ENCODE data around the gene TYMP. TPM values are rescaled to one million over a fixed set of nuclear protein-coding genes. Genes with fewer than 3 reads are reported as not detected.

The TYMP gene
- polyA plus RNA-seq, 1 of the 3 experiments (the other 2 are of a cell fraction), result 1.7 TPM

DNA sequence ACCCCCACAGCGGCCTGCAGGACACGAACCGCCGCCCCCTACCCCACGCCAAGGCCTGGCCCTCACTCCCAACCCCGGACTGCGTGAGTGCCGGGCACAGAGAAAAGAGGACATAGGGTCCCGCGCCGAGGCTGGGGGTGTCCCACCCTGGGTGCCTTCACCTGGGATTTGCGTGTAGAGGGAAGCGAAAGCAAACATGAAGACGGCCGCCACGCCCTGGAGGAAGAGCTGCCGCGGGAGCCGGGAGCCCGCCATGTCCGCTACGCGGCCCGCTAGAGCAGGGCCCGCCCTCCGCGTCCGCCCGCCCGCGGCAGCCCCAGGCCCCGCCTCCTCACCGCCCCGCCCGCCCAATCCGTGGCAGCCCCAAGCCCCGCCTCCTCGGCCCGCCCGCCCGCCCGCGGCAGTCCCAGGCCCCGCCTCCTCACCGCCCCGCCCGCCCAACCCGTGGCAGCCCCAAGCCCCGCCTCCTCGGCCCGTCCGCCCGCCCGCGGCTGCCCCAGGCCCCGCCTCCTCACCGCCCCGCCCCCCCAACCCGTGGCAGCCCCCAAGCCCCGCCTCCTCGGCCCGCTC is 22.3 kb downstream of the TYMP start, which contains the start of gene LMF2:
Gene LMF2, minus strand, starts transcription at position 282 of the 570 bp plus-strand sequence. Its CDS starts 27 bp downstream, at position 255.
- peaks cover 6% of the 10 kb centered on the region for H3F3A ChIP-seq (replicated peaks; ENCODE audit: insufficient read depth)
- ChIA-PET POLR2A (interaction anchor here (0.7 to 2.0 kb wide), 4 partner anchors 11 to 94 kb away, joined by 4 to 11 read pairs (median 4); partner anchors contain the start of gene SCO2), CTCF (interaction anchor here (0.8 to 3.1 kb wide), 4 partner anchors 10 to 55 kb away, joined by 3 to 14 read pairs (median 9); partner anchors contain the start of genes SCO2 and SYCE3)
- H3K4me1 ChIP-seq (ENCODE audit: control insufficient read depth in 1 of 2, insufficient read depth in 2 of 2, low read depth in 1 of 2, low read length in 1 of 2), result peaks cover 7 to 14% of the 10 kb centered on the region in 2 experiments; a peak in 3 of 4 replicates
- peaks cover 0 to 14% of the 10 kb centered on the region in 2 experiments for H3K36me3 ChIP-seq (replicated peaks in 1 of 2; ENCODE audit: control insufficient read depth in 1 of 2, insufficient read depth in 2 of 2, low read length in 1 of 2)
- H3K27ac ChIP-seq (ENCODE audit: low read depth in 2 of 2, low read length in 1 of 2), result peak within 1 kb of the TSS; percentile 75 to 83
- peaks cover 67% of the 10 kb centered on the region for H3K79me2 ChIP-seq (ENCODE audit: insufficient read depth)
- H4K20me1 ChIP-seq (ENCODE audit: insufficient read depth), result 0 out of 2 replicates have a peak, but pooled peaks cover under 1% of the 10 kb centered on the region
- 1% methylated on average over 11 of the region's 62 CpGs for WGBS (ENCODE audit: low lambda C conversion rate)
- peak within 1 kb of the TSS; percentile 96 for H3K4me2 ChIP-seq
- peak; percentile 98 for DNase-seq
- H3K9me2 ChIP-seq, result no peaks in the 10 kb centered on the region
- TF ChIP-seq JUND (IDR thresholded peaks at IDR 0.05), result no peak
- TF ChIP-seq TAF1 (IDR thresholded peaks at IDR 0.05; ENCODE audit: borderline replicate concordance, low read depth, low read length), result peak; percentile 46; the same call in 1 of the 2 replicates
- peak; percentile 62; the same call in 1 of the 2 replicates for TF ChIP-seq YY1 (IDR thresholded peaks at IDR 0.05; ENCODE audit: low read depth)
- no peak for TF ChIP-seq FOXM1 (IDR thresholded peaks at IDR 0.05; ENCODE audit: low read depth)
- TF ChIP-seq TEAD4 (IDR thresholded peaks at IDR 0.05; ENCODE audit: borderline replicate concordance, insufficient read depth), result no peak
- TF ChIP-seq MXI1 (IDR thresholded peaks at IDR 0.05; ENCODE audit: low read depth, low read length), result peak; percentile 33; the same call in 1 of the 2 replicates
- TF ChIP-seq POLR2AphosphoS5 (IDR thresholded peaks at IDR 0.05; ENCODE audit: low read depth, low read length), result peak; percentile 64
- TF ChIP-seq, protein P1, sequence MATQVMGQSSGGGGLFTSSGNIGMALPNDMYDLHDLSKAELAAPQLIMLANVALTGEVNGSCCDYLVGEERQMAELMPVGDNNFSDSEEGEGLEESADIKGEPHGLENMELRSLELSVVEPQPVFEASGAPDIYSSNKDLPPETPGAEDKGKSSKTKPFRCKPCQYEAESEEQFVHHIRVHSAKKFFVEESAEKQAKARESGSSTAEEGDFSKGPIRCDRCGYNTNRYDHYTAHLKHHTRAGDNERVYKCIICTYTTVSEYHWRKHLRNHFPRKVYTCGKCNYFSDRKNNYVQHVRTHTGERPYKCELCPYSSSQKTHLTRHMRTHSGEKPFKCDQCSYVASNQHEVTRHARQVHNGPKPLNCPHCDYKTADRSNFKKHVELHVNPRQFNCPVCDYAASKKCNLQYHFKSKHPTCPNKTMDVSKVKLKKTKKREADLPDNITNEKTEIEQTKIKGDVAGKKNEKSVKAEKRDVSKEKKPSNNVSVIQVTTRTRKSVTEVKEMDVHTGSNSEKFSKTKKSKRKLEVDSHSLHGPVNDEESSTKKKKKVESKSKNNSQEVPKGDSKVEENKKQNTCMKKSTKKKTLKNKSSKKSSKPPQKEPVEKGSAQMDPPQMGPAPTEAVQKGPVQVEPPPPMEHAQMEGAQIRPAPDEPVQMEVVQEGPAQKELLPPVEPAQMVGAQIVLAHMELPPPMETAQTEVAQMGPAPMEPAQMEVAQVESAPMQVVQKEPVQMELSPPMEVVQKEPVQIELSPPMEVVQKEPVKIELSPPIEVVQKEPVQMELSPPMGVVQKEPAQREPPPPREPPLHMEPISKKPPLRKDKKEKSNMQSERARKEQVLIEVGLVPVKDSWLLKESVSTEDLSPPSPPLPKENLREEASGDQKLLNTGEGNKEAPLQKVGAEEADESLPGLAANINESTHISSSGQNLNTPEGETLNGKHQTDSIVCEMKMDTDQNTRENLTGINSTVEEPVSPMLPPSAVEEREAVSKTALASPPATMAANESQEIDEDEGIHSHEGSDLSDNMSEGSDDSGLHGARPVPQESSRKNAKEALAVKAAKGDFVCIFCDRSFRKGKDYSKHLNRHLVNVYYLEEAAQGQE (IDR thresholded peaks at IDR 0.05; ENCODE audit: low read depth, low read length), result no peak
- H3K9me3 ChIP-seq, result no peaks in the 10 kb centered on the region
- H2AFZ ChIP-seq (ENCODE audit: low read depth), result peak within 1 kb of the TSS; percentile 79
- H3K27me3 ChIP-seq (ENCODE audit: insufficient read depth), result no peaks in the 10 kb centered on the region
- peak within 1 kb of the TSS; percentile 81 to 85 for H3K4me3 ChIP-seq (ENCODE audit: low read depth in 2 of 2, low read length in 1 of 2)
- peak within 1 kb of the TSS; percentile 96 for H3K9ac ChIP-seq

DNA sequence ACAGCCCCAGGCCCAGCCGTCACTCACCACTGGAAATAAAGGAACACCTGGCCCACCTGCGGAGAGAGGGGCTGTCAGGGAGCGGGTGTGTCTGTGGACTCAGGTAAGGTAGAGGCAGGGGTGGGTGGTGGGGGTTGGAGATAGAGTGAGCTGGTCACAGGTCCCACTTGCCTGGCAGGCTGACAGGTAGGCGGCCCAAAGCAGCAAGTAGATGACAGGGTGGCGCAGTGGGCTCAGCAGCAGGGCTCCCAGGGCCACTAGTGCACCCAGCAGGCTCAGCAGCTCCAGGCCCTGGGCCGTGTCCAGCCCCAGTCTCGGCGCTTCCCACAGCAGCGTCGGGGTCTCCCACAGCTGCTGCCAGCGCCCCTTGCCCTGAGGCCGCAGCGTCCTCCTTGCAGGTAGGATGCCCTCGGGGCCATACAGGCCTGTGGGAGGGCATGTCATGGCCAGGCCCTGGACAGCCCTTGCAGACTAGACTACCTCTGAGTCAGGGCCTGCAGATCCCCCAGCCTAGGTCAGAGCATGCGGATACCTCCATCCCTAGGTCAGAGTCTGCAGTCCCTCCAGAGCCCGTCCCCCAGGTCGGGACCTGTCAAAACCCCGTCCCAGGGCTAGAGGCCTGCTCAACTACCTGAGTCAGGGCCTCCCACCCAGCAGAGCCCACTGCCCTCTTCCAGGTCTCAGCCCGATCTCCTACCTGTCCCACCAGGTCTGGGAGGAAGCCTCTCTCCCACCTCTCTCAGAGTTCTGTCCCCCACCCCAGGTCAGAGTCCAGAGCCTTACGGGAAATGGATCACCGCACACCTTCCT is 23.0 kb downstream of the TYMP start:
- Histone ChIP-seq H3K36me3 (replicated peaks in 1 of 2; ENCODE audit: control insufficient read depth in 1 of 2, insufficient read depth in 2 of 2, low read length in 1 of 2) (peaks cover 0 to 18% of the 10 kb centered on the region in 2 experiments), H3K79me2 (ENCODE audit: insufficient read depth) (peaks cover 60% of the 10 kb centered on the region), H2AFZ (ENCODE audit: low read depth) (peak overlapping the region; percentile 79; the same call in 1 of the 2 replicates), H3K9me3 (no peaks in the 10 kb centered on the region), H3K4me1 (ENCODE audit: control insufficient read depth in 1 of 2, insufficient read depth in 2 of 2, low read depth in 1 of 2, low read length in 1 of 2) (peaks cover 7 to 14% of the 10 kb centered on the region in 2 experiments; a peak in 3 of 4 replicates), H3K27ac (ENCODE audit: low read depth in 2 of 2, low read length in 1 of 2) (peak overlapping the region; percentile 75 to 78; a peak in 3 of 4 replicates), H4K20me1 (ENCODE audit: insufficient read depth) (no peaks in the 10 kb centered on the region), H3K9me2 (no peaks in the 10 kb centered on the region), H3K9ac (peak overlapping the region; percentile 96), H3K4me2 (peak overlapping the region; percentile 92), H3F3A (replicated peaks; ENCODE audit: insufficient read depth) (peaks cover 6% of the 10 kb centered on the region), H3K27me3 (ENCODE audit: insufficient read depth) (no peaks in the 10 kb centered on the region), H3K4me3 (ENCODE audit: low read depth in 2 of 2, low read length in 1 of 2) (peak overlapping the region; percentile 62 to 81)
- WGBS (ENCODE audit: low lambda C conversion rate), result 27% methylated on average over 8 of the region's 21 CpGs
- DNase-seq, result no peak
- CTCF ChIA-PET, result interaction anchor here (0.9 to 1.1 kb wide), 3 partner anchors 9 to 21 kb away, joined by 3 to 5 read pairs (median 4); partner anchors contain the start of gene SCO2
- POLR2A ChIA-PET, result interaction anchor here (1.4 kb wide), 1 partner anchor 17 kb away, joined by 4 read pairs; no protein-coding TSS in a partner anchor
- no peak for TF ChIP-seq EZH2phosphoT487 (IDR thresholded peaks at IDR 0.05; ENCODE audit: borderline replicate concordance, low read depth)
- TF ChIP-seq SIN3A (IDR thresholded peaks at IDR 0.05; ENCODE audit: borderline replicate concordance, low read depth, low read length), result no peak
- TF ChIP-seq POLR2AphosphoS5 (IDR thresholded peaks at IDR 0.05; ENCODE audit: low read depth, low read length), result no peak
- TF ChIP-seq FOSL2 (IDR thresholded peaks at IDR 0.05; ENCODE audit: borderline replicate concordance, low read depth), result no peak
- TF ChIP-seq, protein P2, sequence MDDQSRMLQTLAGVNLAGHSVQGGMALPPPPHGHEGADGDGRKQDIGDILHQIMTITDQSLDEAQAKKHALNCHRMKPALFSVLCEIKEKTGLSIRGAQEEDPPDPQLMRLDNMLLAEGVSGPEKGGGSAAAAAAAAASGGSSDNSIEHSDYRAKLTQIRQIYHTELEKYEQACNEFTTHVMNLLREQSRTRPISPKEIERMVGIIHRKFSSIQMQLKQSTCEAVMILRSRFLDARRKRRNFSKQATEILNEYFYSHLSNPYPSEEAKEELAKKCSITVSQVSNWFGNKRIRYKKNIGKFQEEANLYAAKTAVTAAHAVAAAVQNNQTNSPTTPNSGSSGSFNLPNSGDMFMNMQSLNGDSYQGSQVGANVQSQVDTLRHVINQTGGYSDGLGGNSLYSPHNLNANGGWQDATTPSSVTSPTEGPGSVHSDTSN (IDR thresholded peaks at IDR 0.05), result no peak
- no peak for TF ChIP-seq TEAD4 (IDR thresholded peaks at IDR 0.05; ENCODE audit: borderline replicate concordance, insufficient read depth)
- TF ChIP-seq, protein P3, sequence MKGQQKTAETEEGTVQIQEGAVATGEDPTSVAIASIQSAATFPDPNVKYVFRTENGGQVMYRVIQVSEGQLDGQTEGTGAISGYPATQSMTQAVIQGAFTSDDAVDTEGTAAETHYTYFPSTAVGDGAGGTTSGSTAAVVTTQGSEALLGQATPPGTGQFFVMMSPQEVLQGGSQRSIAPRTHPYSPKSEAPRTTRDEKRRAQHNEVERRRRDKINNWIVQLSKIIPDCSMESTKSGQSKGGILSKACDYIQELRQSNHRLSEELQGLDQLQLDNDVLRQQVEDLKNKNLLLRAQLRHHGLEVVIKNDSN (IDR thresholded peaks at IDR 0.05; ENCODE audit: borderline replicate concordance, low read depth), result no peak
- TF ChIP-seq, protein P4, sequence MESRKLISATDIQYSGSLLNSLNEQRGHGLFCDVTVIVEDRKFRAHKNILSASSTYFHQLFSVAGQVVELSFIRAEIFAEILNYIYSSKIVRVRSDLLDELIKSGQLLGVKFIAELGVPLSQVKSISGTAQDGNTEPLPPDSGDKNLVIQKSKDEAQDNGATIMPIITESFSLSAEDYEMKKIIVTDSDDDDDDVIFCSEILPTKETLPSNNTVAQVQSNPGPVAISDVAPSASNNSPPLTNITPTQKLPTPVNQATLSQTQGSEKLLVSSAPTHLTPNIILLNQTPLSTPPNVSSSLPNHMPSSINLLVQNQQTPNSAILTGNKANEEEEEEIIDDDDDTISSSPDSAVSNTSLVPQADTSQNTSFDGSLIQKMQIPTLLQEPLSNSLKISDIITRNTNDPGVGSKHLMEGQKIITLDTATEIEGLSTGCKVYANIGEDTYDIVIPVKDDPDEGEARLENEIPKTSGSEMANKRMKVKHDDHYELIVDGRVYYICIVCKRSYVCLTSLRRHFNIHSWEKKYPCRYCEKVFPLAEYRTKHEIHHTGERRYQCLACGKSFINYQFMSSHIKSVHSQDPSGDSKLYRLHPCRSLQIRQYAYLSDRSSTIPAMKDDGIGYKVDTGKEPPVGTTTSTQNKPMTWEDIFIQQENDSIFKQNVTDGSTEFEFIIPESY (IDR thresholded peaks at IDR 0.05; ENCODE audit: borderline replicate concordance, low read depth), result no peak

Data from SK-N-SH (cell line).